Measurements from ENCODE around the gene GALNT1. TPM values are rescaled to one million over a fixed set of nuclear protein-coding genes. Genes with fewer than 3 reads are reported as not detected.

GALNT1 gene
- total and polyA plus RNA-seq, 10 of the 15 experiments (the other 5 are each of a cell fraction or from before 2014, with no cell fraction given) = 8.0 to 53.7 (median 29.9) TPM

DNA sequence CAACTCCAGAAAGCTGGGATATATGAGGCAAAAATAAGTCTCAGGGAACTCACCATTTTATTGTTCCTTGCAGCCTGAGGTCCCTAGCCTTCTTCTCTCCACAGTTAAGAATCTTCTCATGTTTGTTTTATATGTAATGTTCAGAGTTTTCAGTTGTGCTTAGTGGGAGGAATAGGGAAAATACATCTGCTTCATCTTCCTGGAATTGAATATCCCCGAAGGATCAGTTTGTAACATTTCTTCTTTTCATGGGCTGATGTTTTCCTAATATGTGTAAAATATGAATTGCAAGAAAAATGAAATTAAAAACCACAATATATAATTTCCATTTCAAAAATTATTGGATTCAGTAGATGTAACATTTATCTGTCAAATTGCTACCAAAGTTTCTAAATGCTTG is 8.0 kb downstream of the GALNT1 start:
- 29% methylated on average over 1 of the region's 1 CpG for WGBS (ENCODE audit: insufficient coverage, insufficient replicate concordance, low lambda C conversion rate, missing lambda C conversion rate)
- no TSS peak for BruUV-seq (replicated peaks)
- ATAC-seq (no peak), DNase-seq (ENCODE audit: low read depth, low spot score) (no peak), FAIRE-seq (no peak)
- Histone ChIP-seq H4K20me1 (ENCODE audit: control insufficient read depth, insufficient read depth) (no peaks in the 10 kb centered on the region), H3K4me2 (ENCODE audit: control insufficient read depth, insufficient read depth) (no peak overlapping the region), H3K9me3 (replicated peaks; ENCODE audit: control insufficient read depth, insufficient read depth, low read length) (peaks cover 5% of the 10 kb centered on the region), H3K79me2 (ENCODE audit: control insufficient read depth, insufficient read depth, low read length) (peaks cover 25% of the 10 kb centered on the region), H3K36me3 (ENCODE audit: control insufficient read depth in 2 of 2, insufficient read depth in 2 of 2, low read length in 1 of 2) (no peaks in the 10 kb centered on the region), H3K27me3 (replicated peaks in 1 of 2; ENCODE audit: control insufficient read depth in 2 of 2, insufficient read depth in 2 of 2, low read length in 1 of 2) (no peaks in the 10 kb centered on the region), H3K4me1 (ENCODE audit: control insufficient read depth, insufficient read depth, low read length) (peaks cover 23% of the 10 kb centered on the region), H2AFZ (ENCODE audit: control insufficient read depth, low read depth, low read length) (no peak overlapping the region), H3K4me3 (no peak overlapping the region), H3K27ac (ENCODE audit: control insufficient read depth, insufficient read depth) (no peak overlapping the region), H3K9ac (ENCODE audit: control insufficient read depth, insufficient read depth, low read length) (no peak overlapping the region)
- TF ChIP-seq CHD2 (IDR thresholded peaks at IDR 0.05; ENCODE audit: borderline replicate concordance, low read depth, low read length) = no peak
- no peak for TF ChIP-seq POLR2A (IDR thresholded peaks at IDR 0.05; ENCODE audit: low read depth, low read length)
- TF ChIP-seq HCFC1 (IDR thresholded peaks at IDR 0.05; ENCODE audit: low read length) = no peak
- no peak for TF ChIP-seq IKZF2 (IDR thresholded peaks at IDR 0.05)
- TF ChIP-seq SREBF2 (IDR thresholded peaks at IDR 0.05; ENCODE audit: low read length) = no peak
- TF ChIP-seq PML (IDR thresholded peaks at IDR 0.05; ENCODE audit: low read length) = no peak
- TF ChIP-seq ZNF384 (IDR thresholded peaks at IDR 0.05; ENCODE audit: borderline replicate concordance, low read depth, low read length) = no peak
- POLR2A ChIA-PET = no interaction called here
- intact Hi-C loops (cut with micrococcal nuclease; ENCODE audit: unreplicated experiment) (loop anchor here (2.0 to 10.0 kb wide), 5 partner anchors 27 to 383 kb away; partner anchors contain the start of gene RMP24), in situ Hi-C loops (cut with MboI) (loop anchor here (10.0 to 25.0 kb wide), 2 partner anchors 385 to 1223 kb away; partner anchors contain the start of gene RMP24)
- SMC1A ChIA-PET (ENCODE audit: uncharacterized antibody, unreplicated experiment) = interaction anchor here (0.8 to 1.0 kb wide), 4 partner anchors 14 to 28 kb away, joined by 3 read pairs; no protein-coding TSS in a partner anchor
- RAD21 ChIA-PET (ENCODE audit: unreplicated experiment) = interaction anchor here (1.0 to 1.5 kb wide), 3 partner anchors 92 to 167 kb away, joined by 4 to 5 read pairs (median 4); partner anchors contain the start of gene INO80C
- CTCF ChIA-PET = interaction anchor here (1.4 kb wide), 1 partner anchor 361 kb away, joined by 3 read pairs; no protein-coding TSS in a partner anchor

DNA sequence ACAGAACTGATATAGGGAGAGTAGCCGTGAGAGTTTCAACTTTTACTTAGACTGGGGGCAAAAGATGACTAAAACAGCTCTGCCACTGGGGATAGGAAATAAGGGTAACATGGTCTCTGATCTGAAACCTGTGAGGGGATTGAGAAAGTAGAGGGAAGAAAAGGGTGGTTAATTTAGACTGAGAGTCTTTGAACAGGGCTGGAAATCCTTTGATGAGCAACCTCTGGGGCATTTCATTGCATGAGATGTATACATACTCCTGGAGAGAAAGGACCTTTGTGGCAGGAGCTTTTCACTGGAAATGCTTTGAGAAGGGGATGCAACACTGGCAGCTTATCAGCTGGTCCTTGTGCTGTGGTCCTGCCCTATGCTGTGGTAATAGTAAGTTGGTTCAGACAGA is 9.4 kb downstream of the GALNT1 start:
- POLR2A ChIA-PET = interaction anchor here (1.0 to 2.3 kb wide), 2 partner anchors 8 to 97 kb away, joined by 3 to 7 read pairs; partner anchors contain the start of gene GALNT1
- Histone ChIP-seq H2AFZ (ENCODE audit: control insufficient read depth, low read depth, low read length) (no peak overlapping the region), H3K4me3 (no peak overlapping the region), H3K27me3 (replicated peaks in 1 of 2; ENCODE audit: control insufficient read depth in 2 of 2, insufficient read depth in 2 of 2, low read length in 1 of 2) (no peaks in the 10 kb centered on the region), H3K9me3 (replicated peaks; ENCODE audit: control insufficient read depth, insufficient read depth, low read length) (peaks cover 3% of the 10 kb centered on the region), H3K79me2 (ENCODE audit: control insufficient read depth, insufficient read depth, low read length) (peaks cover 25% of the 10 kb centered on the region), H3K4me1 (ENCODE audit: control insufficient read depth, insufficient read depth, low read length) (peaks cover 23% of the 10 kb centered on the region), H3K9ac (ENCODE audit: control insufficient read depth, insufficient read depth, low read length) (no peak overlapping the region), H3K36me3 (ENCODE audit: control insufficient read depth in 2 of 2, insufficient read depth in 2 of 2, low read length in 1 of 2) (no peaks in the 10 kb centered on the region), H3K4me2 (ENCODE audit: control insufficient read depth, insufficient read depth) (peak overlapping the region; percentile 17; the same call in 1 of the 2 replicates), H3K27ac (ENCODE audit: control insufficient read depth, insufficient read depth) (no peak overlapping the region), H4K20me1 (ENCODE audit: control insufficient read depth, insufficient read depth) (no peaks in the 10 kb centered on the region)
- SMC1A ChIA-PET (ENCODE audit: uncharacterized antibody, unreplicated experiment) = interaction anchor here (0.6 to 5.0 kb wide), 4 partner anchors 8 to 275 kb away, joined by 3 to 21 read pairs (median 4); partner anchors contain the start of gene INO80C
- RAD21 ChIA-PET (ENCODE audit: unreplicated experiment) = interaction anchor here (0.9 to 2.1 kb wide), 3 partner anchors 8 to 182 kb away, joined by 3 to 8 read pairs (median 4); partner anchors contain the start of genes GALNT1 and INO80C
- ATAC-seq (no peak), DNase-seq (ENCODE audit: low read depth, low spot score) (no peak), FAIRE-seq (no peak)
- BruUV-seq (replicated peaks) = no TSS peak
- CTCF ChIA-PET = no interaction called here
- intact Hi-C loops (cut with micrococcal nuclease; ENCODE audit: unreplicated experiment) = no loop called here
- WGBS (ENCODE audit: insufficient coverage, insufficient replicate concordance, low lambda C conversion rate, missing lambda C conversion rate) = 7% methylated on average over 1 of the region's 1 CpG
- in situ Hi-C loops (cut with MboI) = loop anchor here (25.0 kb wide), 1 partner anchor 1221 kb away; no protein-coding TSS in a partner anchor
- TF ChIP-seq, protein P1, sequence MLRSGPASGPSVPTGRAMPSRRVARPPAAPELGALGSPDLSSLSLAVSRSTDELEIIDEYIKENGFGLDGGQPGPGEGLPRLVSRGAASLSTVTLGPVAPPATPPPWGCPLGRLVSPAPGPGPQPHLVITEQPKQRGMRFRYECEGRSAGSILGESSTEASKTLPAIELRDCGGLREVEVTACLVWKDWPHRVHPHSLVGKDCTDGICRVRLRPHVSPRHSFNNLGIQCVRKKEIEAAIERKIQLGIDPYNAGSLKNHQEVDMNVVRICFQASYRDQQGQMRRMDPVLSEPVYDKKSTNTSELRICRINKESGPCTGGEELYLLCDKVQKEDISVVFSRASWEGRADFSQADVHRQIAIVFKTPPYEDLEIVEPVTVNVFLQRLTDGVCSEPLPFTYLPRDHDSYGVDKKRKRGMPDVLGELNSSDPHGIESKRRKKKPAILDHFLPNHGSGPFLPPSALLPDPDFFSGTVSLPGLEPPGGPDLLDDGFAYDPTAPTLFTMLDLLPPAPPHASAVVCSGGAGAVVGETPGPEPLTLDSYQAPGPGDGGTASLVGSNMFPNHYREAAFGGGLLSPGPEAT (IDR thresholded peaks at IDR 0.05; ENCODE audit: low read depth) = no peak
- TF ChIP-seq GATAD2B (conservative IDR thresholded peaks at IDR 0.05; ENCODE audit: low read depth) (no peak), SMC3 (IDR thresholded peaks at IDR 0.05; ENCODE audit: borderline replicate concordance, low read length) (no peak), RELA (IDR thresholded peaks at IDR 0.05; ENCODE audit: borderline replicate concordance, partially characterized antibody) (no peak), LARP7 (IDR thresholded peaks at IDR 0.05) (no peak)
- TF ChIP-seq, protein P2, sequence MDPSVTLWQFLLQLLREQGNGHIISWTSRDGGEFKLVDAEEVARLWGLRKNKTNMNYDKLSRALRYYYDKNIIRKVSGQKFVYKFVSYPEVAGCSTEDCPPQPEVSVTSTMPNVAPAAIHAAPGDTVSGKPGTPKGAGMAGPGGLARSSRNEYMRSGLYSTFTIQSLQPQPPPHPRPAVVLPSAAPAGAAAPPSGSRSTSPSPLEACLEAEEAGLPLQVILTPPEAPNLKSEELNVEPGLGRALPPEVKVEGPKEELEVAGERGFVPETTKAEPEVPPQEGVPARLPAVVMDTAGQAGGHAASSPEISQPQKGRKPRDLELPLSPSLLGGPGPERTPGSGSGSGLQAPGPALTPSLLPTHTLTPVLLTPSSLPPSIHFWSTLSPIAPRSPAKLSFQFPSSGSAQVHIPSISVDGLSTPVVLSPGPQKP (IDR thresholded peaks at IDR 0.05; ENCODE audit: low read depth, low read length) = no peak
